ENCODE measurements around the gene C2CD4B.

DNA sequence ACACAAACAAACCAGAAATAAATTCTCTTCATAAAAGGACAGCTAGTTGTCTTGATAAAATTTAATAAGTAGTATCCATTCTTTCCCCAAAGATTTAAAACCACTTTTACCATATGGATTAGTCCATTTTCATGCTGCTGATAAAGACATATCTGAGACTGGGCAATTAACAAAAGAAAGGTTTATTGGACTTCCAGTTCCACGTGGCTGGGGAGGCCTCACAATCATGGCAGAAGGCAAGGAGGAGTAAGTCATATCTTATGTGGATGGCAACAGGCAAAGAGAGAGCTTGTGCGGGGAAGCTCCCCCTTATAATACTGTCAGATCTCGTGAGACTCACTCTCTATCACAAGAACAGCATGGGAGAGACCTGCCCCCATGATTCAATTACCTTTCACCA is 38.7 kb downstream of the C2CD4B start:
- no peak for TF ChIP-seq CTCF (IDR thresholded peaks at IDR 0.05)
- TF ChIP-seq EZH2 (IDR thresholded peaks at IDR 0.05; ENCODE audit: borderline replicate concordance, insufficient read depth, low read depth, low read length, poor library complexity, severe bottlenecking): no peak
